HEK293 (cell line): ENCODE results near the gene KRT4.
A peak's percentile ranks its signal among the peaks of the same experiment; 100 is the strongest.

Experiments used
- CTCF ChIA-PET: fragments of 350-600 bp; formaldehyde crosslinking; extraction: SDS; loops from one replicate; lab custom pipeline; 2021; ENCODE audit warnings: antibody characterized with exemption; lab: Yijun Ruan, JAX
- POLR2A ChIA-PET: fragments of 300-600 bp; formaldehyde crosslinking; extraction: SDS; loops from one replicate; lab custom pipeline; 2020; ENCODE audit warnings: antibody characterized with exemption, inconsistent platforms; lab: Yijun Ruan, JAX
- H3K27ac ChIP-seq: fragments of 200-500 bp; sonication (Bioruptor generic); 2 replicates; pipeline ENCODE4 v1.5.1; 2014; ENCODE audit warnings: low read depth, low read length, control low read depth, inconsistent platforms; ENCODE audit errors: extremely low read depth
- H3K36me3 ChIP-seq, 2 experiments: fragments of 200-500 bp in 1 of 2; sonication (Bioruptor generic) in 1 of 2; 1 replicate in 1 of 2; 2 replicates in 1 of 2; pipeline ENCODE4 v1.5.1; 2014 to 2017; ENCODE audit warnings: inconsistent platforms in 2 of 2, low read length in 2 of 2; ENCODE audit not compliant: control insufficient read depth in 2 of 2, insufficient read depth in 1 of 2
- H3K4me1 ChIP-seq: fragments of 200-500 bp; sonication (Bioruptor generic); 2 replicates; pipeline ENCODE4 v1.5.1; 2014; ENCODE audit warnings: mild to moderate bottlenecking, low read length, inconsistent platforms; ENCODE audit not compliant: control insufficient read depth, insufficient read depth
- H3K4me3 ChIP-seq: 2 replicates; pipeline ENCODE4 v1.5.1; 2011; ENCODE audit warnings: low read depth, mild to moderate bottlenecking, control low read depth, low read length, moderate library complexity
- H3K9me3 ChIP-seq: fragments of 200-500 bp; sonication (Bioruptor generic); 2 replicates; pipeline ENCODE4 v1.5.1; 2014; ENCODE audit warnings: low read depth, low read length, inconsistent platforms; ENCODE audit not compliant: control insufficient read depth, insufficient read depth
- CTCF ChIP-seq: fragments of 450-650 bp; formaldehyde crosslinking; IDR thresholded peaks from 2 replicates; pipeline ENCODE4 v1.5.1; 2016; ENCODE audit warnings: missing biosample characterization, missing genetic modification characterization
- EGR2 ChIP-seq: fragments of 450-650 bp; formaldehyde crosslinking; IDR thresholded peaks from 2 replicates; pipeline ENCODE4 v1.5.1; 2016; ENCODE audit warnings: low read depth, missing biosample characterization, missing genetic modification characterization
- GFI1B ChIP-seq: fragments of 450-650 bp; formaldehyde crosslinking; IDR thresholded peaks from 2 replicates; pipeline ENCODE4 v1.5.1; 2016; ENCODE audit warnings: missing biosample characterization, missing genetic modification characterization
- SCRT1 ChIP-seq: fragments of 450-650 bp; formaldehyde crosslinking; IDR thresholded peaks from 2 replicates; pipeline ENCODE4 v1.5.1; 2016; ENCODE audit warnings: missing biosample characterization, missing genetic modification characterization, borderline replicate concordance
- ZBTB10 ChIP-seq: fragments of 450-650 bp; formaldehyde crosslinking; IDR thresholded peaks from 2 replicates; pipeline ENCODE4 v1.5.1; 2016; ENCODE audit warnings: missing biosample characterization, missing genetic modification characterization
- ZIC2 ChIP-seq: fragments of 450-650 bp; formaldehyde crosslinking; IDR thresholded peaks from 2 replicates; pipeline ENCODE4 v1.5.1; 2016; ENCODE audit warnings: missing biosample characterization, missing genetic modification characterization
- ZNF10 ChIP-seq: fragments of 450-650 bp; formaldehyde crosslinking; IDR thresholded peaks from 2 replicates; pipeline ENCODE4 v1.5.1; 2017; ENCODE audit warnings: missing biosample characterization, missing genetic modification characterization
- ZNF138 ChIP-seq: fragments of 450-650 bp; formaldehyde crosslinking; IDR thresholded peaks from 2 replicates; pipeline ENCODE4 v1.5.1; 2016; ENCODE audit warnings: missing biosample characterization, missing genetic modification characterization, borderline replicate concordance
- ZNF202 ChIP-seq: fragments of 450-650 bp; formaldehyde crosslinking; IDR thresholded peaks from 2 replicates; pipeline ENCODE4 v1.5.1; 2016; ENCODE audit warnings: missing biosample characterization, missing genetic modification characterization, borderline replicate concordance
- ZNF211 ChIP-seq: fragments of 450-650 bp; formaldehyde crosslinking; IDR thresholded peaks from 2 replicates; pipeline ENCODE4 v1.5.1; 2016; ENCODE audit warnings: low read depth, missing biosample characterization, missing genetic modification characterization
- ZNF571 ChIP-seq: fragments of 450-650 bp; formaldehyde crosslinking; IDR thresholded peaks from 2 replicates; pipeline ENCODE4 v1.5.0; 2017; ENCODE audit warnings: missing biosample characterization, missing genetic modification characterization
- ZNF629 ChIP-seq: fragments of 450-650 bp; formaldehyde crosslinking; IDR thresholded peaks from 2 replicates; pipeline ENCODE4 v1.5.1; 2017; ENCODE audit warnings: missing biosample characterization, missing genetic modification characterization
- ZNF658 ChIP-seq: fragments of 450-650 bp; formaldehyde crosslinking; IDR thresholded peaks from 2 replicates; pipeline ENCODE4; 2016; ENCODE audit warnings: missing biosample characterization, missing genetic modification characterization
- ZNF776 ChIP-seq: fragments of 450-650 bp; formaldehyde crosslinking; IDR thresholded peaks from 2 replicates; pipeline ENCODE4 v1.5.0; 2017; ENCODE audit warnings: missing biosample characterization, missing genetic modification characterization, borderline replicate concordance
- ZSCAN16 ChIP-seq: fragments of 450-650 bp; formaldehyde crosslinking; IDR thresholded peaks from 2 replicates; pipeline ENCODE4 v1.5.1; 2016; ENCODE audit warnings: missing biosample characterization, missing genetic modification characterization

The KRT4 gene

GRCh38 chr12:52837781-52838608 is 24.1 kb upstream of the KRT4 start (continued):
- TF ChIP-seq ZNF658 (no peak), GFI1B (no peak), ZNF211 (tag by site-specific recombination) (no peak), ZNF10 (no peak), ZNF138 (tag by site-specific recombination) (no peak), CTCF (tag by site-specific recombination) (no peak), ZBTB10 (tag by site-specific recombination) (no peak), ZNF571 (no peak), ZNF629 (tag by site-specific recombination) (no peak), ZNF202 (tag by site-specific recombination) (no peak), SCRT1 (peak; percentile 89), EGR2 (tag by site-specific recombination) (no peak)

- ChIA-PET POLR2A (interaction anchor here (0.6 kb wide), 1 partner anchor 152 kb away, joined by 3 read pairs; no protein-coding TSS in a partner anchor), CTCF (interaction anchor here (0.6 to 2.2 kb wide), 3 partner anchors 28 to 517 kb away, joined by 3 to 6 read pairs (median 3); no protein-coding TSS in a partner anchor)
- Histone ChIP-seq H3K4me1 (no peaks in the 10 kb centered on the region), H3K36me3 (no peaks in the 10 kb centered on the region), H3K4me3 (no peak overlapping the region), H3K27ac (no peak overlapping the region), H3K9me3 (no peaks in the 10 kb centered on the region)
- no peak for TF ChIP-seq ZSCAN16
These were observed 23.5 kb upstream of the KRT4 start for GRCh38 chr12:52837413-52837741.

- ChIA-PET POLR2A (no interaction called here), CTCF (interaction anchor here (1.4 to 2.2 kb wide), 2 partner anchors 29 to 34 kb away, joined by 3 to 6 read pairs; no protein-coding TSS in a partner anchor)
- no peaks in the 10 kb centered on the region for H3K4me1 ChIP-seq
- no peak overlapping the region for H3K4me3 ChIP-seq
- TF ChIP-seq ZIC2 (peak; percentile 22; the same call in 1 of the 2 replicates), ZNF776 (tag by site-specific recombination) (no peak)
- no peak overlapping the region for H3K27ac ChIP-seq
- no peaks in the 10 kb centered on the region for H3K36me3 ChIP-seq
- no peaks in the 10 kb centered on the region for H3K9me3 ChIP-seq
These were observed 22.8 kb upstream of the KRT4 start for GRCh38 chr12:52836491-52837412.
